Gastrocnemius medialis (tissue), 4 donors: ENCODE measurements around the gene CLEC17A.

Source experiments
- CTCF ChIP-seq, 5 experiments: fragments of 450-650 bp in 3 of 5; fragments of 200-600 bp in 2 of 5; sonication (generic) in 2 of 5; IDR thresholded peaks in 4 of 5; conservative IDR thresholded peaks in 1 of 5; 1 replicate in 4 of 5; 2 replicates in 1 of 5; pipeline ENCODE4 v1.5.1; 2016 to 2019; ENCODE audit warnings: antibody characterized with exemption in 5 of 5, mild to moderate bottlenecking in 3 of 5, moderate library complexity in 3 of 5
- POLR2A ChIP-seq, 2 donors: fragments of 450-650 bp; IDR thresholded peaks; one replicate each; pipeline ENCODE4 v1.6.1; 2017; ENCODE audit warnings: antibody characterized with exemption in 2 of 2, mild to moderate bottlenecking in 2 of 2, moderate library complexity in 2 of 2

- TF ChIP-seq CTCF (IDR thresholded peaks at IDR 0.05 in 4 of 5, conservative IDR thresholded peaks at IDR 0.05 in 1 of 5) (no peak), POLR2A (IDR thresholded peaks at IDR 0.05) (no peak)
Measured at GRCh38 chr19:14533450-14533849, 49.4 kb upstream of the CLEC17A start.
